IMR-90 (cell line): ENCODE measurements around the gene COMMD1. TPM values are rescaled to one million over a fixed set of nuclear protein-coding genes. Genes with fewer than 3 reads are reported as not detected.

Experiments
- ATAC-seq: fragments of 200-7000 bp; cut with Tn5 transposase; 2 replicates; pipeline ENCODE4 v1.9.1; 2020; ENCODE audit warnings: low read depth, mild to moderate bottlenecking, moderate library complexity
- BruUV-seq: library from RNA; stranded (reverse); fragments of 400-500 nt; replicated peaks from 2 replicates; lab custom pipeline; 2021; lab: Mats Ljungman, UMichigan
- CTCF ChIA-PET: fragments of 300-600 bp; formaldehyde crosslinking; extraction: SDS; loops from one replicate; lab custom pipeline; 2021; ENCODE audit warnings: antibody characterized with exemption; lab: Yijun Ruan, JAX
- POLR2A ChIA-PET: fragments of 300-600 bp; sonication (Branson Sonifier 250); formaldehyde crosslinking; loops from one replicate; lab custom pipeline; 2022; ENCODE audit warnings: antibody characterized with exemption; ENCODE audit not compliant: unreplicated experiment; lab: Charles Lee
- DNase-seq: peaks from one replicate; pipeline ENCODE4 v3.0.0; 2013
- H2AFZ ChIP-seq: replicated peaks from 2 replicates; pipeline ENCODE3; 2013; ENCODE audit warnings: low read length, mild to moderate bottlenecking; ENCODE audit not compliant: poor library complexity
- H2AK5ac ChIP-seq: 2 replicates; pipeline ENCODE4 v1.6.1; 2013; ENCODE audit warnings: low read depth, low read length, inconsistent platforms
- H2AK9ac ChIP-seq: replicated peaks from 2 replicates; pipeline ENCODE3; 2013; ENCODE audit warnings: mild to moderate bottlenecking, low read depth, low read length, moderate library complexity; ENCODE audit not compliant: poor library complexity
- H2BK120ac ChIP-seq: 2 replicates; pipeline ENCODE4 v1.6.1; 2013; ENCODE audit warnings: low read depth, low read length, inconsistent platforms
- H2BK15ac ChIP-seq: 3 replicates; pipeline ENCODE4 v1.6.1; 2013; ENCODE audit warnings: low read depth, low read length, inconsistent platforms
- H2BK20ac ChIP-seq: 2 replicates; pipeline ENCODE4 v1.6.1; 2013; ENCODE audit warnings: low read depth, mild to moderate bottlenecking, inconsistent platforms, low read length, moderate library complexity
- H2BK5ac ChIP-seq: 2 replicates; pipeline ENCODE4 v1.6.1; 2013; ENCODE audit warnings: mild to moderate bottlenecking, low read depth, low read length, inconsistent platforms; ENCODE audit not compliant: poor library complexity, severe bottlenecking
- H3K14ac ChIP-seq: replicated peaks from 2 replicates; pipeline ENCODE4 v1.6.1; 2013; ENCODE audit warnings: low read depth, low read length, inconsistent platforms
- H3K18ac ChIP-seq: 2 replicates; pipeline ENCODE4 v1.6.1; 2013; ENCODE audit warnings: low read depth, low read length, control low read depth
- H3K23ac ChIP-seq: 2 replicates; pipeline ENCODE4 v1.6.1; 2013; ENCODE audit warnings: low read depth, low read length, inconsistent platforms
- H3K27ac ChIP-seq: 2 replicates; pipeline ENCODE4 v1.5.1; 2013; ENCODE audit warnings: mild to moderate bottlenecking, control low read depth, low read length; ENCODE audit not compliant: insufficient read depth
- H3K27me3 ChIP-seq: 2 replicates; pipeline ENCODE4 v1.6.1; 2013; ENCODE audit warnings: low read length; ENCODE audit not compliant: control insufficient read depth, insufficient read depth
- H3K36me3 ChIP-seq: 2 replicates; pipeline ENCODE4 v1.6.1; 2013; ENCODE audit warnings: low read length, mixed read lengths; ENCODE audit not compliant: control insufficient read depth, insufficient read depth
- H3K4ac ChIP-seq: 2 replicates; pipeline ENCODE4 v1.6.1; 2013; ENCODE audit warnings: low read depth, low read length, inconsistent platforms
- H3K4me1 ChIP-seq: 2 replicates; pipeline ENCODE4 v1.6.1; 2013; ENCODE audit warnings: low read length, mixed read lengths; ENCODE audit not compliant: control insufficient read depth, insufficient read depth
- H3K4me2 ChIP-seq: 2 replicates; pipeline ENCODE4 v1.6.1; 2013; ENCODE audit warnings: low read depth, mild to moderate bottlenecking, control low read depth, low read length, moderate library complexity
- H3K4me3 ChIP-seq: 2 replicates; pipeline ENCODE4 v1.5.1; 2013; ENCODE audit warnings: low read depth, mild to moderate bottlenecking, control low read depth, low read length, moderate library complexity; ENCODE audit not compliant: insufficient read depth
- H3K56ac ChIP-seq: 2 replicates; pipeline ENCODE4 v1.6.1; 2013; ENCODE audit warnings: low read length, inconsistent platforms; ENCODE audit not compliant: insufficient read depth; ENCODE audit errors: extremely low read depth
- H3K79me1 ChIP-seq, 2 experiments: 2 replicates each; pipeline ENCODE4 v1.6.1; 2013; ENCODE audit warnings: low read length in 2 of 2, inconsistent platforms in 1 of 2, low read depth in 1 of 2
- H3K9ac ChIP-seq: 2 replicates; pipeline ENCODE4 v1.6.1; 2013; ENCODE audit warnings: low read depth, low read length, control low read depth
- H3K9me1 ChIP-seq: 2 replicates; pipeline ENCODE4 v1.6.1; 2013; ENCODE audit warnings: low read length, inconsistent platforms; ENCODE audit not compliant: insufficient read depth
- H3K9me3 ChIP-seq: 2 replicates; pipeline ENCODE4 v1.6.1; 2013; ENCODE audit warnings: low read length; ENCODE audit not compliant: control insufficient read depth, insufficient read depth
- H4K20me1 ChIP-seq: 2 replicates; pipeline ENCODE4 v1.6.1; 2013; ENCODE audit warnings: low read length, inconsistent platforms; ENCODE audit not compliant: insufficient read depth
- H4K5ac ChIP-seq: 2 replicates; pipeline ENCODE4 v1.6.1; 2013; ENCODE audit warnings: mild to moderate bottlenecking, low read depth, low read length, control low read depth
- H4K8ac ChIP-seq, 2 experiments: 2 replicates each; pipeline ENCODE4 v1.6.1; 2013; ENCODE audit warnings: low read depth in 2 of 2, low read length in 2 of 2, control low read depth in 1 of 2, inconsistent platforms in 1 of 2
- H4K91ac ChIP-seq: 2 replicates; pipeline ENCODE4 v1.6.1; 2013; ENCODE audit warnings: low read depth, low read length, inconsistent platforms; ENCODE audit not compliant: insufficient read depth
- BHLHE40 ChIP-seq: fragments of 150-350 bp; IDR thresholded peaks from 2 replicates; pipeline ENCODE4 v1.6.1; 2016; ENCODE audit warnings: mild to moderate bottlenecking, low read depth, low read length
- CEBPB ChIP-seq: IDR thresholded peaks from 2 replicates; pipeline ENCODE4 v1.6.1; 2012; ENCODE audit warnings: low read depth, low read length, improper control_type of control experiment
- CHD1 ChIP-seq: IDR thresholded peaks from 2 replicates; pipeline ENCODE4 v1.6.1; 2012; ENCODE audit warnings: low read depth, low read length, improper control_type of control experiment
- CTCF ChIP-seq: conservative IDR thresholded peaks from 2 replicates; pipeline ENCODE4 v1.5.1; 2012; ENCODE audit warnings: mild to moderate bottlenecking, low read depth, low read length, improper control_type of control experiment
- ELK1 ChIP-seq: fragments of 150-350 bp; IDR thresholded peaks from 2 replicates; pipeline ENCODE4 v1.6.1; 2016; ENCODE audit warnings: low read depth, mild to moderate bottlenecking, low read length, moderate library complexity, borderline replicate concordance
- FOS ChIP-seq: fragments of 150-350 bp; IDR thresholded peaks from 2 replicates; pipeline ENCODE4 v1.6.1; 2016; ENCODE audit warnings: low read depth, low read length
- MAFK ChIP-seq: IDR thresholded peaks from 2 replicates; pipeline ENCODE4 v1.6.1; 2012; ENCODE audit warnings: low read depth, low read length, improper control_type of control experiment
- MAZ ChIP-seq: IDR thresholded peaks from 2 replicates; pipeline ENCODE4 v1.6.1; 2012; ENCODE audit warnings: low read depth, mild to moderate bottlenecking, low read length, improper control_type of control experiment, moderate library complexity, borderline replicate concordance
- MXI1 ChIP-seq: IDR thresholded peaks from 2 replicates; pipeline ENCODE4 v1.6.1; 2012; ENCODE audit warnings: low read depth, mild to moderate bottlenecking, low read length, moderate library complexity, borderline replicate concordance
- NFE2L2 ChIP-seq: fragments of 150-350 bp; IDR thresholded peaks from 2 replicates; pipeline ENCODE4 v1.6.1; 2016; ENCODE audit warnings: low read depth, mild to moderate bottlenecking, low read length
- POLR2A ChIP-seq: IDR thresholded peaks from 2 replicates; pipeline ENCODE4 v1.6.1; 2012; ENCODE audit warnings: mild to moderate bottlenecking, low read depth, low read length
- RAD21 ChIP-seq: IDR thresholded peaks from 2 replicates; pipeline ENCODE4 v1.6.1; 2012; ENCODE audit warnings: low read length, improper control_type of control experiment
- RCOR1 ChIP-seq: IDR thresholded peaks from 2 replicates; pipeline ENCODE4 v1.6.1; 2012; ENCODE audit warnings: mild to moderate bottlenecking, low read length, improper control_type of control experiment; ENCODE audit not compliant: insufficient replicate concordance
- RFX5 ChIP-seq: IDR thresholded peaks from 2 replicates; pipeline ENCODE4 v1.8.0; 2012; ENCODE audit warnings: low read depth, mild to moderate bottlenecking, low read length, moderate library complexity
- SMC3 ChIP-seq: fragments of 150-350 bp; IDR thresholded peaks from 2 replicates; pipeline ENCODE4 v1.6.1; 2016; ENCODE audit warnings: low read depth, mild to moderate bottlenecking, antibody characterized with exemption, low read length, moderate library complexity
- USF2 ChIP-seq: fragments of 150-350 bp; IDR thresholded peaks from 2 replicates; pipeline ENCODE4 v1.6.1; 2017; ENCODE audit warnings: mild to moderate bottlenecking, antibody characterized with exemption, low read length, low read depth
- WGBS, 2 experiments: methylation state at CpG; one replicate each; pipeline versions ENCODE4 v1.1.5 to v1.1.7; 2013; ENCODE audit warnings: missing lambda C conversion rate in 2 of 2; ENCODE audit not compliant: insufficient read length in 1 of 2; ENCODE audit errors: extremely low coverage in 2 of 2; 5-methylcytosine and 5-hydroxymethylcytosine counted together
- dilution Hi-C: fragments of 300-500 bp; cut with HindIII; formaldehyde crosslinking; loops from one replicate; pipeline ENCODE4 v1.14.3; 2018; ENCODE audit warnings: low sequenced_read_pairs; ENCODE audit not compliant: unreplicated experiment
- in situ Hi-C: fragments of 300-500 bp; cut with MboI; formaldehyde crosslinking; loops from 3 replicates; pipeline ENCODE4 v1.14.3; 2019; ENCODE audit warnings: low sequenced_read_pairs, inconsistent platforms, mixed read lengths
- intact Hi-C: fragments of 100-400 bp; cut with micrococcal nuclease; formaldehyde crosslinking; loops from 2 replicates; pipeline ENCODE4 v1.10.0; 2022
- polyA plus RNA-seq, 3 experiments: library from polyadenylated mRNA; depleted of rRNA; stranded (reverse); fragments of >200 nt; gene quantifications; 2 replicates each; pipeline ENCODE4 v1.2.3, GENCODE V29; 2012; ENCODE audit warnings: low replicate concordance in 1 of 3
- total RNA-seq: library from RNA; depleted of rRNA; stranded (reverse); fragments of >200 nt; gene quantifications from 2 replicates; pipeline ENCODE4 v1.2.3, GENCODE V29; 2012

COMMD1 gene
- total and polyA plus RNA-seq, 2 of the 4 experiments (the other 2 are of a cell fraction) = 42.8 to 60.4 TPM

- CTCF ChIA-PET = no interaction called here
Observed at GRCh38 chr2:62163834-62164233, 258.4 kb downstream of the COMMD1 start.

More at GRCh38 chr2:62163834-62164233, 258.4 kb downstream of the COMMD1 start:
- Histone ChIP-seq H3K9ac (no peak overlapping the region), H3K4me2 (no peak overlapping the region), H2AK9ac (no peak overlapping the region), H2BK20ac (no peak overlapping the region), H3K27ac (no peak overlapping the region), H2AFZ (no peak overlapping the region), H4K20me1 (no peaks in the 10 kb centered on the region), H2BK5ac (no peak overlapping the region), H2BK15ac (no peak overlapping the region), H2AK5ac (no peak overlapping the region), H3K4me3 (no peak overlapping the region), H3K4me1 (no peaks in the 10 kb centered on the region), H3K9me1 (no peaks in the 10 kb centered on the region; the same call in 1 of the 2 replicates), H3K14ac (no peak overlapping the region), H4K91ac (no peak overlapping the region), H2BK120ac (no peak overlapping the region), H4K5ac (no peak overlapping the region), H3K4ac (no peak overlapping the region), H3K18ac (no peak overlapping the region), H3K56ac (no peak overlapping the region), H4K8ac (no peak overlapping the region), H3K27me3 (no peaks in the 10 kb centered on the region), H3K9me3 (no peaks in the 10 kb centered on the region), H3K23ac (no peak overlapping the region), H3K79me1 (no peaks in the 10 kb centered on the region), H3K36me3 (no peaks in the 10 kb centered on the region)
- dilution Hi-C loops = no loop called here
- BruUV-seq = no TSS peak
- no CpG with 5 or more reads among the region's 2 CpGs for WGBS, 2 experiments
- POLR2A ChIA-PET = no interaction called here
- intact Hi-C loops = no loop called here
- in situ Hi-C loops = no loop called here
- TF ChIP-seq CTCF = no peak
- no peak for TF ChIP-seq MXI1
- no peak for TF ChIP-seq RAD21
- no peak for TF ChIP-seq MAFK
- TF ChIP-seq RCOR1 = no peak
- no peak for TF ChIP-seq USF2
- no peak for TF ChIP-seq ELK1
- TF ChIP-seq SMC3 = no peak
- TF ChIP-seq CHD1 = no peak
- no peak for TF ChIP-seq NFE2L2
- TF ChIP-seq CEBPB = no peak
- TF ChIP-seq FOS = no peak
- no peak for TF ChIP-seq MAZ
- no peak for TF ChIP-seq BHLHE40
- TF ChIP-seq POLR2A = no peak
- no peak for TF ChIP-seq RFX5
- ATAC-seq = no peak
- DNase-seq = no peak
